GM23338 (cell line): ENCODE measurements around the gene ZSCAN2. TPM values are rescaled to one million over a fixed set of nuclear protein-coding genes. Genes with fewer than 3 reads are reported as not detected.
"Not testable (repeated sequence)": the region's sequence is repeated elsewhere in the genome, so short reads cannot be mapped to it uniquely, and the experiment has no call there.

ENCODE experiments used
- ATAC-seq: fragments of 200-7000 bp; cut with Tn5 transposase; 3 replicates; pipeline ENCODE4 v1.9.1; 2020
- DNase-seq: peaks from one replicate; pipeline ENCODE4 v3.0.0-alpha.2; 2015; ENCODE audit warnings: low spot score
- H2AFZ ChIP-seq: fragments of 200-600 bp; sonication (generic); 2 replicates; pipeline ENCODE4 v1.8.0; 2016; ENCODE audit warnings: antibody characterized with exemption, mild to moderate bottlenecking, moderate library complexity
- H3F3A ChIP-seq: fragments of 200-600 bp; sonication (generic); replicated peaks from 2 replicates; pipeline ENCODE4 v1.8.0; 2017; ENCODE audit warnings: antibody characterized with exemption, mixed run types, low read depth
- H3K27ac ChIP-seq: fragments of 200-600 bp; sonication (generic); 2 replicates; pipeline ENCODE4 v1.6.1; 2016; ENCODE audit warnings: low read depth
- H3K27me3 ChIP-seq: fragments of 200-600 bp; sonication (generic); 2 replicates; pipeline ENCODE4 v1.8.0; 2016; ENCODE audit warnings: mild to moderate bottlenecking, mixed run types, moderate library complexity; ENCODE audit not compliant: insufficient read depth
- H3K36me3 ChIP-seq: fragments of 200-600 bp; sonication (generic); 2 replicates; pipeline ENCODE4 v1.8.0; 2016; ENCODE audit warnings: mild to moderate bottlenecking; ENCODE audit not compliant: insufficient read depth
- H3K4me1 ChIP-seq: fragments of 200-600 bp; sonication (generic); 2 replicates; pipeline ENCODE4 v1.8.0; 2016; ENCODE audit warnings: mild to moderate bottlenecking, moderate library complexity; ENCODE audit not compliant: insufficient read depth
- H3K4me2 ChIP-seq: fragments of 200-600 bp; sonication (generic); 2 replicates; pipeline ENCODE4 v1.7.1; 2017; ENCODE audit warnings: mixed run types
- H3K4me3 ChIP-seq: fragments of 200-600 bp; sonication (generic); 2 replicates; pipeline ENCODE4 v1.6.1; 2016; ENCODE audit warnings: mixed run types
- H3K79me2 ChIP-seq: fragments of 200-600 bp; sonication (generic); replicated peaks from 2 replicates; pipeline ENCODE4 v1.8.0; 2017; ENCODE audit warnings: mild to moderate bottlenecking; ENCODE audit not compliant: insufficient read depth
- H3K9me2 ChIP-seq: fragments of 200-600 bp; sonication (generic); 2 replicates; pipeline ENCODE4 v1.8.0; 2017; ENCODE audit not compliant: insufficient read depth
- H4K20me1 ChIP-seq: fragments of 200-600 bp; sonication (generic); replicated peaks from 2 replicates; pipeline ENCODE4 v1.8.0; 2017; ENCODE audit warnings: mild to moderate bottlenecking; ENCODE audit not compliant: insufficient read depth
- H3K27ac Mint-ChIP-seq: 2 replicates; pipeline ENCODE4 v1.8.0; 2020; ENCODE audit warnings: inconsistent platforms, mild to moderate bottlenecking, moderate library complexity, mixed read lengths
- H3K27me3 Mint-ChIP-seq: 3 replicates; pipeline ENCODE4 v1.8.0; 2022; ENCODE audit warnings: low read depth, mild to moderate bottlenecking, moderate library complexity, mixed read lengths, inconsistent platforms; ENCODE audit not compliant: insufficient read depth, poor library complexity
- H3K36me3 Mint-ChIP-seq: 3 replicates; pipeline ENCODE4 v1.8.0; 2021; ENCODE audit warnings: low read depth, mild to moderate bottlenecking, inconsistent platforms, moderate library complexity, mixed read lengths
- H3K4me1 Mint-ChIP-seq: 3 replicates; pipeline ENCODE4 v1.8.0; 2020; ENCODE audit warnings: mild to moderate bottlenecking, inconsistent platforms, mixed read lengths
- H3K4me3 Mint-ChIP-seq: 3 replicates; pipeline ENCODE4 v1.8.0; 2021; ENCODE audit warnings: moderate library complexity, mild to moderate bottlenecking, inconsistent platforms, mixed read lengths
- H3K9me3 Mint-ChIP-seq: 3 replicates; pipeline ENCODE4 v1.8.0; 2020; ENCODE audit warnings: moderate library complexity, mild to moderate bottlenecking, inconsistent platforms, mixed read lengths
- CREB1 ChIP-seq: fragments of 250-450 bp; sonication (Bioruptor Pico); IDR thresholded peaks from 2 replicates; pipeline ENCODE4 v1.5.0; 2020; ENCODE audit warnings: low read depth, mild to moderate bottlenecking, moderate library complexity
- CTCF ChIP-seq, 2 experiments: fragments of 200-600 bp in 1 of 2; sonication (generic) in 1 of 2; conservative IDR thresholded peaks; 2 replicates each; pipeline versions ENCODE4 v1.5.1 to v1.6.1; 2016 to 2017; ENCODE audit warnings: antibody characterized with exemption in 2 of 2, low read depth in 2 of 2, mild to moderate bottlenecking in 2 of 2, moderate library complexity in 1 of 2
- ETS1 ChIP-seq: IDR thresholded peaks from 2 replicates; pipeline ENCODE4 v1.6.1; 2016; ENCODE audit warnings: antibody characterized with exemption
- EZH2phosphoT487 ChIP-seq: fragments of 200-600 bp; sonication (generic); IDR thresholded peaks from one replicate; pipeline ENCODE4 v1.8.1; 2018; ENCODE audit warnings: antibody characterized with exemption; ENCODE audit not compliant: unreplicated experiment
- JUNB ChIP-seq: IDR thresholded peaks from one replicate; pipeline ENCODE4 v1.6.1; 2016; ENCODE audit warnings: antibody characterized with exemption; ENCODE audit not compliant: unreplicated experiment
- NANOG ChIP-seq: IDR thresholded peaks from 2 replicates; pipeline ENCODE4 v1.6.1; 2016; ENCODE audit warnings: antibody characterized with exemption, borderline replicate concordance
- REST ChIP-seq: IDR thresholded peaks from one replicate; pipeline ENCODE4 v1.6.1; 2018; ENCODE audit warnings: antibody characterized with exemption; ENCODE audit not compliant: unreplicated experiment
- STAT1 ChIP-seq: IDR thresholded peaks from one replicate; pipeline ENCODE4 v1.6.1; 2016; ENCODE audit warnings: antibody characterized with exemption; ENCODE audit not compliant: unreplicated experiment
- ZNF114 ChIP-seq: fragments of 250-450 bp; sonication (Bioruptor Pico); IDR thresholded peaks from 2 replicates; pipeline ENCODE4 v1.5.0; 2020; ENCODE audit warnings: mild to moderate bottlenecking, moderate library complexity
- ZNF331 ChIP-seq: fragments of 250-450 bp; sonication (Bioruptor Pico); IDR thresholded peaks from 2 replicates; pipeline ENCODE4 v1.5.0; 2020; ENCODE audit warnings: low read depth, mild to moderate bottlenecking, moderate library complexity
- polyA plus RNA-seq: library from polyadenylated mRNA; unstranded; fragments of >200 nt; fragmentation: Nextera tagmentation; extraction: Ambion mirVana; gene quantifications from 2 replicates; pipeline ENCODE4 v1.2.1, GENCODE V29; 2016
- total RNA-seq: library from RNA; depleted of rRNA; stranded (reverse); fragments of >200 nt; shearing (Covaris generic); gene quantifications from 2 replicates; pipeline ENCODE4 v1.2.3, GENCODE V29; 2014

Gene ZSCAN2
- total and polyA plus RNA-seq, 2 experiments from 2014 or later, result 45.8 to 63.9 TPM

- TF ChIP-seq ZNF331, result no peak
Measured at GRCh38 chr15:84600687-84601554, at the start of gene ZSCAN2 (continued).

- H3K27ac ChIP-seq, H2AFZ ChIP-seq, H3K4me2 ChIP-seq, H4K20me1 ChIP-seq, H3K9me2 ChIP-seq, H3K4me3 Mint-ChIP-seq, H3K9me3 Mint-ChIP-seq, DNase-seq, H3K79me2 ChIP-seq, ATAC-seq, H3K4me1 ChIP-seq, H3K27me3 Mint-ChIP-seq, H3F3A ChIP-seq, H3K27ac Mint-ChIP-seq, H3K27me3 ChIP-seq, H3K36me3 Mint-ChIP-seq, H3K36me3 ChIP-seq, H3K4me3 ChIP-seq: not testable (repeated sequence)
- peaks cover 16% of the 10 kb centered on the region for H3K4me1 Mint-ChIP-seq
Measured at GRCh38 chr15:84551624-84552023, 49.2 kb upstream of the ZSCAN2 start.

GRCh38 chr15:84552896-84553295 is 47.9 kb upstream of the ZSCAN2 start:
- H3K27me3 Mint-ChIP-seq, result peaks cover 2% of the 10 kb centered on the region
- Histone ChIP-seq H3K27me3 (no peaks in the 10 kb centered on the region), H4K20me1 (no peaks in the 10 kb centered on the region), H3K4me3 (no peak overlapping the region), H2AFZ (no peak overlapping the region), H3K27ac (no peak overlapping the region), H3K79me2 (no peaks in the 10 kb centered on the region), H3K36me3 (no peaks in the 10 kb centered on the region), H3K4me1 (peaks cover 16% of the 10 kb centered on the region), H3K4me2 (no peak overlapping the region), H3F3A (no peaks in the 10 kb centered on the region), H3K9me2 (no peaks in the 10 kb centered on the region)
- H3K36me3 Mint-ChIP-seq, result peaks cover 7% of the 10 kb centered on the region; the same call in 2 of the 3 replicates
- H3K4me1 Mint-ChIP-seq, result peaks cover 19% of the 10 kb centered on the region
- ATAC-seq (no peak), DNase-seq (no peak)
- H3K27ac Mint-ChIP-seq, result no peak overlapping the region
- H3K4me3 Mint-ChIP-seq, result no peak overlapping the region
- no peaks in the 10 kb centered on the region; the same call in 1 of the 3 replicates for H3K9me3 Mint-ChIP-seq
- TF ChIP-seq REST (no peak), STAT1 (no peak), EZH2phosphoT487 (no peak), NANOG (no peak), ETS1 (no peak), CTCF (conservative IDR thresholded peaks at IDR 0.05; ENCODE audit: low read depth in 2 of 2) (no peak), ZNF114 (CRISPR knock-in tag) (no peak), JUNB (no peak), CREB1 (no peak)
